Body of pancreas (tissue), 4 donors: ENCODE data around the gene BNIPL.

Source experiments
- CTCF ChIP-seq, 7 experiments: fragments of 450-650 bp in 4 of 7; fragments of 200-600 bp in 3 of 7; sonication (generic) in 3 of 7; IDR thresholded peaks; one replicate each; pipeline ENCODE4 v1.5.1; 2016 to 2019; ENCODE audit warnings: antibody characterized with exemption in 7 of 7
- POLR2A ChIP-seq, 3 donors: fragments of 450-650 bp; IDR thresholded peaks; one replicate each; pipeline ENCODE4 v1.6.1; 2016; ENCODE audit warnings: antibody characterized with exemption in 3 of 3, mild to moderate bottlenecking in 2 of 3

GRCh38 chr1:151051356-151052009, 15.1 kb downstream of the BNIPL start:
- TF ChIP-seq CTCF (IDR thresholded peaks at IDR 0.05) (no peak), POLR2A (IDR thresholded peaks at IDR 0.05) (no peak)
